ENCODE data around the gene RAB7A. TPM values are rescaled to one million over a fixed set of nuclear protein-coding genes. Genes with fewer than 3 reads are reported as not detected.

The RAB7A gene
- polyA plus RNA-seq, 1 donor from 2014 or later: 42.4 TPM

DNA sequence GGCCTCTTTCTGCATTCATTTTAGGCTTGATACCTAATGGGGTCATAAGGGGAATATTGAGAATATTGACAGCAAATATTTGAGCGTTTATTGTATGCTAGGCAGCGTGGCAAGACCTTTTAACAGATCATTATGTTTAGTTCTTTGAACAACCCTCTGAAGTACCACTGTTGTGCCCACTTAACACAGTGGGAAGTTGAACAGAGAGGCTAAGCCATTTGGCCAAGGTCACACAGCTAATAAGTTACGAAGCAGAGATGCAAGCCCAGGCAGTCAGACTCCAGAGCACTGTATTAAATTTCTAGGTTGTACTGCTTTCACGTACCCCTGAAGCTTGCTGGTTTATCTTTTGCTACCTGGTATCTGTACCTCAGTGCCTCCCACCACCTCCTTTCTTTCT lies 1.1 kb downstream of the RAB7A start:
- peaks cover 53% of the 10 kb centered on the region for H3K79me2 ChIP-seq (replicated peaks; ENCODE audit: insufficient read depth, low read length)
- no peaks in the 10 kb centered on the region for H3F3A ChIP-seq (ENCODE audit: insufficient read depth, low read length, poor library complexity, severe bottlenecking)
- H3K9ac ChIP-seq (ENCODE audit: low read length): peak overlapping the region; percentile 90
- peak overlapping the region; percentile 94 for H3K4me2 ChIP-seq (ENCODE audit: low read length)
- TF ChIP-seq, protein P1, sequence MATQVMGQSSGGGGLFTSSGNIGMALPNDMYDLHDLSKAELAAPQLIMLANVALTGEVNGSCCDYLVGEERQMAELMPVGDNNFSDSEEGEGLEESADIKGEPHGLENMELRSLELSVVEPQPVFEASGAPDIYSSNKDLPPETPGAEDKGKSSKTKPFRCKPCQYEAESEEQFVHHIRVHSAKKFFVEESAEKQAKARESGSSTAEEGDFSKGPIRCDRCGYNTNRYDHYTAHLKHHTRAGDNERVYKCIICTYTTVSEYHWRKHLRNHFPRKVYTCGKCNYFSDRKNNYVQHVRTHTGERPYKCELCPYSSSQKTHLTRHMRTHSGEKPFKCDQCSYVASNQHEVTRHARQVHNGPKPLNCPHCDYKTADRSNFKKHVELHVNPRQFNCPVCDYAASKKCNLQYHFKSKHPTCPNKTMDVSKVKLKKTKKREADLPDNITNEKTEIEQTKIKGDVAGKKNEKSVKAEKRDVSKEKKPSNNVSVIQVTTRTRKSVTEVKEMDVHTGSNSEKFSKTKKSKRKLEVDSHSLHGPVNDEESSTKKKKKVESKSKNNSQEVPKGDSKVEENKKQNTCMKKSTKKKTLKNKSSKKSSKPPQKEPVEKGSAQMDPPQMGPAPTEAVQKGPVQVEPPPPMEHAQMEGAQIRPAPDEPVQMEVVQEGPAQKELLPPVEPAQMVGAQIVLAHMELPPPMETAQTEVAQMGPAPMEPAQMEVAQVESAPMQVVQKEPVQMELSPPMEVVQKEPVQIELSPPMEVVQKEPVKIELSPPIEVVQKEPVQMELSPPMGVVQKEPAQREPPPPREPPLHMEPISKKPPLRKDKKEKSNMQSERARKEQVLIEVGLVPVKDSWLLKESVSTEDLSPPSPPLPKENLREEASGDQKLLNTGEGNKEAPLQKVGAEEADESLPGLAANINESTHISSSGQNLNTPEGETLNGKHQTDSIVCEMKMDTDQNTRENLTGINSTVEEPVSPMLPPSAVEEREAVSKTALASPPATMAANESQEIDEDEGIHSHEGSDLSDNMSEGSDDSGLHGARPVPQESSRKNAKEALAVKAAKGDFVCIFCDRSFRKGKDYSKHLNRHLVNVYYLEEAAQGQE (IDR thresholded peaks at IDR 0.05; ENCODE audit: borderline replicate concordance): no peak
- TF ChIP-seq RAD21 (conservative IDR thresholded peaks at IDR 0.05) (no peak), SMC3 (conservative IDR thresholded peaks at IDR 0.05; ENCODE audit: poor library complexity) (no peak), POLR2AphosphoS5 (IDR thresholded peaks at IDR 0.05) (no peak), CTCF (IDR thresholded peaks at IDR 0.05; ENCODE audit: poor library complexity, severe bottlenecking) (no peak), MXI1 (conservative IDR thresholded peaks at IDR 0.05; ENCODE audit: poor library complexity, severe bottlenecking) (no peak), EP300 (conservative IDR thresholded peaks at IDR 0.05; ENCODE audit: poor library complexity, severe bottlenecking) (no peak)
- H3K9me3 ChIP-seq (ENCODE audit: low read length): no peaks in the 10 kb centered on the region
- no peaks in the 10 kb centered on the region for H3K27me3 ChIP-seq (ENCODE audit: insufficient read depth, low read depth, low read length)
- H3K9me2 ChIP-seq (ENCODE audit: insufficient read depth, low read length): no peaks in the 10 kb centered on the region
- H3K4me3 ChIP-seq (ENCODE audit: low read length): peak overlapping the region; percentile 93
- H2AFZ ChIP-seq (ENCODE audit: low read depth, low read length): no peak overlapping the region
- H3K36me3 ChIP-seq (ENCODE audit: insufficient read depth, low read length): no peaks in the 10 kb centered on the region
- H3K27ac ChIP-seq (ENCODE audit: low read length): peak overlapping the region; percentile 79
- no peaks in the 10 kb centered on the region for H4K20me1 ChIP-seq (ENCODE audit: insufficient read depth)

DNA sequence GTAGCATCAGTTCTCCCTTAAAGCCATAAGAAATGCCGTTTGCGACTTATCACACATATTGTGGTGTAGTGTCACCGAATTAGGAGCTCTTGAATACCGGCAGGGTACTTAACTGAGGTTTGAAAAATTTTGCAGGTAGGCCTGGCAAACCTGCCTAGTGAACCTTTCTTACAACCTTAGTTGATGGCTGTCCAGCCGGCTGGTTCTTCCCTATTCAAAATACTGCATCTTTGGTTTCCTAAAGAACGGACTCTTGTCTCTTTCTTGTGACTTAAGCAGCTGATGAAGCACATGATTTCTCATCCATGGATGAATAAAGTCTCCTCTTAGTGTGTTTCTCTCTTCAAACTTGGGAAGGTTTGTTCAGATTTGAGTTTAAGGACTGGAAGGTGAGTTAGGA lies 1.5 kb downstream of the RAB7A start:
- peak overlapping the region; percentile 90 for H3K9ac ChIP-seq (ENCODE audit: low read length)
- no peaks in the 10 kb centered on the region for H3K9me2 ChIP-seq (ENCODE audit: insufficient read depth, low read length)
- no peaks in the 10 kb centered on the region for H3F3A ChIP-seq (ENCODE audit: insufficient read depth, low read length, poor library complexity, severe bottlenecking)
- peak overlapping the region; percentile 93 for H3K4me3 ChIP-seq (ENCODE audit: low read length)
- no peaks in the 10 kb centered on the region for H3K9me3 ChIP-seq (ENCODE audit: low read length)
- no peak overlapping the region for H3K27ac ChIP-seq (ENCODE audit: low read length)
- no peak overlapping the region for H2AFZ ChIP-seq (ENCODE audit: low read depth, low read length)
- no peaks in the 10 kb centered on the region for H3K36me3 ChIP-seq (ENCODE audit: insufficient read depth, low read length)
- no peaks in the 10 kb centered on the region for H4K20me1 ChIP-seq (ENCODE audit: insufficient read depth)
- H3K4me2 ChIP-seq (ENCODE audit: low read length): peak overlapping the region; percentile 94
- no peaks in the 10 kb centered on the region for H3K27me3 ChIP-seq (ENCODE audit: insufficient read depth, low read depth, low read length)
- TF ChIP-seq, protein P1 (IDR thresholded peaks at IDR 0.05; ENCODE audit: borderline replicate concordance): no peak
- TF ChIP-seq CTCF (IDR thresholded peaks at IDR 0.05; ENCODE audit: poor library complexity, severe bottlenecking) (no peak), SMC3 (conservative IDR thresholded peaks at IDR 0.05; ENCODE audit: poor library complexity) (no peak), MXI1 (conservative IDR thresholded peaks at IDR 0.05; ENCODE audit: poor library complexity, severe bottlenecking) (no peak), POLR2AphosphoS5 (IDR thresholded peaks at IDR 0.05) (no peak), TAF1 (IDR thresholded peaks at IDR 0.05; ENCODE audit: low read depth) (no peak), EP300 (conservative IDR thresholded peaks at IDR 0.05; ENCODE audit: poor library complexity, severe bottlenecking) (no peak), EZH2 (IDR thresholded peaks at IDR 0.05; ENCODE audit: borderline replicate concordance, insufficient read depth, low read length, poor library complexity, severe bottlenecking) (no peak), RAD21 (conservative IDR thresholded peaks at IDR 0.05) (no peak)
- H3K79me2 ChIP-seq (replicated peaks; ENCODE audit: insufficient read depth, low read length): peaks cover 57% of the 10 kb centered on the region

All from neural cell (in vitro differentiated cells).